Smooth muscle cell (in vitro differentiated cells): ENCODE results near the gene DLD. TPM values are rescaled to one million over a fixed set of nuclear protein-coding genes. Genes with fewer than 3 reads are reported as not detected.
A peak's percentile ranks its signal among the peaks of the same experiment; 100 is the strongest.

ENCODE experiments used
- DNase-seq: peaks from one replicate; lab custom pipeline; 2025; ENCODE audit not compliant: unreplicated experiment; lab: John Stamatoyannopoulos, UW
- H2AFZ ChIP-seq: fragments of 200-600 bp; sonication (generic); 2 replicates; pipeline ENCODE4 v1.6.0; 2016; ENCODE audit warnings: antibody characterized with exemption, low read depth, mild to moderate bottlenecking
- H3F3A ChIP-seq: fragments of 200-600 bp; sonication (generic); 2 replicates; pipeline ENCODE4 v1.6.0; 2017; ENCODE audit warnings: antibody characterized with exemption, low read depth
- H3K27ac ChIP-seq: fragments of 200-600 bp; sonication (generic); 2 replicates; pipeline ENCODE4 v1.5.1; 2016; ENCODE audit warnings: low read depth, mild to moderate bottlenecking
- H3K27me3 ChIP-seq: fragments of 200-600 bp; sonication (generic); 2 replicates; pipeline ENCODE4 v1.6.1; 2016; ENCODE audit warnings: low read depth, mild to moderate bottlenecking
- H3K36me3 ChIP-seq: fragments of 200-600 bp; sonication (generic); 2 replicates; pipeline ENCODE4 v1.5.1; 2016; ENCODE audit warnings: low read depth
- H3K4me1 ChIP-seq: fragments of 200-600 bp; sonication (generic); 2 replicates; pipeline ENCODE4 v1.5.1; 2016; ENCODE audit warnings: low read depth
- H3K4me2 ChIP-seq: fragments of 200-600 bp; sonication (generic); 2 replicates; pipeline ENCODE4 v1.6.0; 2016; ENCODE audit warnings: mild to moderate bottlenecking
- H3K4me3 ChIP-seq: fragments of 200-600 bp; sonication (generic); 2 replicates; pipeline ENCODE4 v1.5.1; 2016; ENCODE audit warnings: mild to moderate bottlenecking
- H3K79me2 ChIP-seq: fragments of 200-600 bp; sonication (generic); 2 replicates; pipeline ENCODE4 v1.6.0; 2016; ENCODE audit warnings: low read depth, mild to moderate bottlenecking
- H3K9ac ChIP-seq: fragments of 200-600 bp; sonication (generic); 2 replicates; pipeline ENCODE4 v1.6.0; 2016; ENCODE audit warnings: low read depth
- H3K9me3 ChIP-seq: fragments of 200-600 bp; sonication (generic); replicated peaks from 2 replicates; pipeline ENCODE4 v1.5.1; 2016; ENCODE audit warnings: low read depth
- H4K20me1 ChIP-seq: fragments of 200-600 bp; sonication (generic); 2 replicates; pipeline ENCODE4 v1.6.0; 2016; ENCODE audit warnings: low read depth
- WGBS: methylation state at CpG from one replicate; pipeline ENCODE4 v1.1.7; 2016; ENCODE audit warnings: low lambda C conversion rate; 5-methylcytosine and 5-hydroxymethylcytosine counted together
- polyA plus RNA-seq: library from polyadenylated mRNA; unstranded; fragments of >200 nt; fragmentation: Nextera tagmentation; extraction: Ambion mirVana; gene quantifications from 2 replicates; pipeline ENCODE4 v1.2.1, GENCODE V29; 2016
- total RNA-seq: library from RNA; depleted of rRNA; stranded (reverse); fragments of >200 nt; gene quantifications from 2 replicates; pipeline ENCODE4 v1.2.3, GENCODE V29; 2014
- TF ChIP-seq, protein P1 (sequence below): fragments of 200-600 bp; sonication (generic); IDR thresholded peaks from 2 replicates; pipeline ENCODE4 v1.5.1; 2017; ENCODE audit warnings: borderline replicate concordance, mild to moderate bottlenecking, antibody characterized with exemption; ENCODE audit not compliant: insufficient read depth, poor library complexity, severe bottlenecking

DLD gene
- total and polyA plus RNA-seq, 2 experiments from 2014 or later, result 71.4 to 165 TPM

DNA sequence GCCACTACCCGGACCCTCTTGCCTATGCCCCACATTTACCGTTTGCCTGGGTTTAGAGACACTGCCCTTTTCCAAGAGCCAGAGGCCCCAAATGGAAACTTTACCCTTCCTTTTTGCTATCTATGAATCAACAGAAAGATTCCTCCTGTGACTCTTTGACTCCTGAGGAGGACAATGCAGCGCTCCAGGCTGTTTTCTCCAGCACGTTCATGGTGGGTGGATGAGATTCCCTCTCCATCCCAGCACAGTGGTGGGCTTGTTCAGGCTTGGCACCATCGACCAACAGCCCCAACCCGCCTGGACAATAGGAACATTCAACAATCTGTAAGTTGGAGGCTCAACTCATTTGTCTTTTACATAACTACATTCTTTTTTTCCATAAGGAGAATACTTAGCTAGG, 55.9 kb downstream of the DLD start:
- peak overlapping the region; percentile 63 for H3K27ac ChIP-seq
- H3K4me1 ChIP-seq, result peaks cover 19% of the 10 kb centered on the region
- no peak overlapping the region for H3K4me2 ChIP-seq

DNA sequence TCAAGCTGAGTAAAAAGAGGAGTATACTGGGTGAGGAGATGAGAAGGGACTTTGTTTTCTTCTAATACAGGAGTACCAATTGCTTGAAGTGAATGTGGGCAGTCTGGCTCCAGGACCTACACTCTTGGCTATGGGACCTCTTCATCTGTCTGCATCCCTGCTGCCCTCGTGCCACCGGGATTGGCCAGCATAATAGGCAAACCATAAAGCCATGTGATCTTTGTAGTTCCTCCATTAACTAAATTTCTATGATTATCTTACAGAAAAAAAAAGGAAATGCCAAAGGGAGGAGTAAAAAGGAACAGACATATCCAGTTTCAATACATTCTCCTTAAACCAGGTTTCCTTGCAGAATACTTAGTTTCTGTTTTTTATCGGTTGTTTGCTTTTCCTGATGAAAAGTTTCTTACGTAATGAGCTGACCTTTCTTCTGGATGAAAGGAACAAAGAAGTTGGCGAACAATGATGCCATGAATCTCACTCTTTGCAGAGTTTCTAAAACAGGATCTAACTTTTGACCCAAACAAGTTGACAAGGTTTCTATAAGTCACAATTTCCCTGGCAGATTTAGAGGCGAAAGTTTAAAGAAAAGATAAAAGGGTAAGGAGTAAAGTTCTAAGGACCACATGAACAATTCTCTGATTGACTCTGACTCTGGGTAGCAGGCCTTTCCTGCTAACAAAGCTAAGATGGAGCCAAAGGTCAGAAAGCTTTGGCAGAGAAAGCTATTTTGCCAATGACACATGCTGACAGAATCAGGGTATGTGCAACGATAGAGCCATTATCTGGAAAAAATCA, 57.9 kb downstream of the DLD start:
- peaks cover 10% of the 10 kb centered on the region for H3K36me3 ChIP-seq
- no peaks in the 10 kb centered on the region for H3K79me2 ChIP-seq
- peak overlapping the region; percentile 60 for H3K27ac ChIP-seq
- no peaks in the 10 kb centered on the region for H3K9me3 ChIP-seq
- no peak overlapping the region for H3K4me2 ChIP-seq
- H3K9ac ChIP-seq, result no peak overlapping the region
- no peak for DNase-seq
- H2AFZ ChIP-seq, result no peak overlapping the region
- WGBS, result 75% methylated on average over 7 of the region's 7 CpGs
- H3K27me3 ChIP-seq, result no peaks in the 10 kb centered on the region
- peaks cover 34% of the 10 kb centered on the region for H3K4me1 ChIP-seq
- peaks cover 9% of the 10 kb centered on the region for H4K20me1 ChIP-seq
- TF ChIP-seq, protein P1, sequence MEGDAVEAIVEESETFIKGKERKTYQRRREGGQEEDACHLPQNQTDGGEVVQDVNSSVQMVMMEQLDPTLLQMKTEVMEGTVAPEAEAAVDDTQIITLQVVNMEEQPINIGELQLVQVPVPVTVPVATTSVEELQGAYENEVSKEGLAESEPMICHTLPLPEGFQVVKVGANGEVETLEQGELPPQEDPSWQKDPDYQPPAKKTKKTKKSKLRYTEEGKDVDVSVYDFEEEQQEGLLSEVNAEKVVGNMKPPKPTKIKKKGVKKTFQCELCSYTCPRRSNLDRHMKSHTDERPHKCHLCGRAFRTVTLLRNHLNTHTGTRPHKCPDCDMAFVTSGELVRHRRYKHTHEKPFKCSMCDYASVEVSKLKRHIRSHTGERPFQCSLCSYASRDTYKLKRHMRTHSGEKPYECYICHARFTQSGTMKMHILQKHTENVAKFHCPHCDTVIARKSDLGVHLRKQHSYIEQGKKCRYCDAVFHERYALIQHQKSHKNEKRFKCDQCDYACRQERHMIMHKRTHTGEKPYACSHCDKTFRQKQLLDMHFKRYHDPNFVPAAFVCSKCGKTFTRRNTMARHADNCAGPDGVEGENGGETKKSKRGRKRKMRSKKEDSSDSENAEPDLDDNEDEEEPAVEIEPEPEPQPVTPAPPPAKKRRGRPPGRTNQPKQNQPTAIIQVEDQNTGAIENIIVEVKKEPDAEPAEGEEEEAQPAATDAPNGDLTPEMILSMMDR, result no peak
- no peak overlapping the region for H3K4me3 ChIP-seq
- peaks cover 38% of the 10 kb centered on the region for H3F3A ChIP-seq

More for the DNA sequence above, 55.9 kb downstream of the DLD start:
- no peak overlapping the region for H3K4me3 ChIP-seq
- 72% methylated on average over 6 of the region's 6 CpGs for WGBS
- peaks cover under 1% of the 10 kb centered on the region for H4K20me1 ChIP-seq
- peaks cover 45% of the 10 kb centered on the region for H3F3A ChIP-seq
- no peak overlapping the region for H2AFZ ChIP-seq
- H3K36me3 ChIP-seq, result peaks cover 19% of the 10 kb centered on the region
- TF ChIP-seq, protein P1, result no peak
- no peaks in the 10 kb centered on the region for H3K9me3 ChIP-seq
- no peaks in the 10 kb centered on the region for H3K79me2 ChIP-seq
- no peak for DNase-seq
- no peaks in the 10 kb centered on the region for H3K27me3 ChIP-seq
- H3K9ac ChIP-seq, result no peak overlapping the region

DNA sequence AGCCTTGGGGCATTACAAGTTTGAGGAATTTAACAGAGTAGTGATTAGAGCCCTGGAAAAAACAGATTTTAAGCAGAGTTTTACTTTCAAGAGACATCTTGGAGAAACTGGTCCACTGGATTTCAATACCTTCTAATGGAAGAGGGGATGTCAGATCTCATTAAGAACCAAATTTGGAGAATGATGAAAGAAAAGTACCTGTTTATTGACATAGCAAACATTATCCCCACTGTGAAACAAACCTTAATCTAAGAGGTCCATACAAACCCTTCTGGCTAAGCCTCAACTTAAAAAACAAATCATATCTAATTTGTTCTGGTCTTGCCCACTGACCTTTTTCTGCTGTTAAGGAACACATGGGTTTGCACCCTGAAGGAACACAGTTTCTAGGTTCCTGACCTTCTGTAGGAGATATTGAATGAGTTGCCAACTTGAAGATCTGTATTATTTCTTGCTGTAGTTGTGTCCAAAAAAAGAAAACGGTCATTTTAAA, 58.5 kb downstream of the DLD start:
- H3K27ac ChIP-seq, result peak overlapping the region; percentile 60
- peaks cover 37% of the 10 kb centered on the region for H3F3A ChIP-seq
- no peaks in the 10 kb centered on the region for H3K27me3 ChIP-seq
- no peak overlapping the region for H3K9ac ChIP-seq
- DNase-seq, result no peak
- no peak overlapping the region for H2AFZ ChIP-seq
- no peaks in the 10 kb centered on the region for H3K79me2 ChIP-seq
- no peak overlapping the region for H3K4me2 ChIP-seq
- H3K4me1 ChIP-seq, result peaks cover 34% of the 10 kb centered on the region
- H4K20me1 ChIP-seq, result peaks cover 11% of the 10 kb centered on the region
- TF ChIP-seq, protein P1, result no peak
- H3K4me3 ChIP-seq, result no peak overlapping the region
- peaks cover 4% of the 10 kb centered on the region for H3K36me3 ChIP-seq
- WGBS, result 95% methylated on average over 1 of the region's 1 CpG
- H3K9me3 ChIP-seq, result no peaks in the 10 kb centered on the region
